HG03159 (cell line): ENCODE data around the gene NPEPPS.
A peak's percentile ranks its signal among the peaks of the same experiment; 100 is the strongest.

Experiments
- ATAC-seq: cut with Tn5 transposase; IDR thresholded peaks from one replicate; pipeline ENCODE4 v1.9.1; 2021; ENCODE audit warnings: mild to moderate bottlenecking, moderate library complexity; ENCODE audit not compliant: unreplicated experiment

The NPEPPS gene

GRCh38 chr17:47654991-47655390, 124.1 kb downstream of the NPEPPS start:
- no peak for ATAC-seq

DNA sequence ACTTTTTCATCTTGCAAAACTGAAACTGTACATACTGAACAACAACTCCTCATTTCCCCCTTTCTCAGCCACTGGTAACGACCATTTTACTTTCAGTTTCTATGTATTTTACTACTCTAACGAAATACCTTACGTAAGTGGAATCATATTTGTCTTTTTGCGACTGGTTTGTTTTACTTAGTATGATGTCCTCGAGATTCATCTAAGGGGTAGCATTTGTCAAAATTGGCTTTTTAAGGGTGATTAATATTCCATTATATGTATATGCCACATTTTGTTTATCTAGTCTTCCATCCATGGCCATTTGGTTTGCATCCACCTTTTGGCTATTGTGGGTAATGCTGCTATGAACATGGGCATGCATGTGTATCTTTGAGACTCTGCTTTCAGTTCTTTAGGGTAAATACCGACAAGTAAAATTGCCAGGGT, 129.2 kb downstream of the NPEPPS start:
- peak; percentile 60 for ATAC-seq

- ATAC-seq, result no peak
Observed at GRCh38 chr17:47663912-47664623, 133.2 kb downstream of the NPEPPS start.

DNA sequence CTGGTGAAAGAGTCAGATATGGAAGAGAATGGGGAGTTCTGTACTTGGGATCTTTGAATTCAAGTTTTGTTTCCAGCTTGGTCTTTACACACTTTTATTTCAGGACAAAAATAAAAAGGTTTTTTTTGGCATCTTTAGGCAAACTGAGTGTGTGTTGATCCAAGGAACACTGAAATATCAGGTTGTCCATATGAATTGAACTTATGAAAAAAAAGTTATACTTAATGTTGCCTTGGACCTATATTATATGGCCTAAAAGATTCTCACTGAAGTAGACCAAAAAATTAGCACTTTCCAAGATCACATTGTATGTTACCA, 133.7 kb downstream of the NPEPPS start:
- ATAC-seq, result no peak

DNA sequence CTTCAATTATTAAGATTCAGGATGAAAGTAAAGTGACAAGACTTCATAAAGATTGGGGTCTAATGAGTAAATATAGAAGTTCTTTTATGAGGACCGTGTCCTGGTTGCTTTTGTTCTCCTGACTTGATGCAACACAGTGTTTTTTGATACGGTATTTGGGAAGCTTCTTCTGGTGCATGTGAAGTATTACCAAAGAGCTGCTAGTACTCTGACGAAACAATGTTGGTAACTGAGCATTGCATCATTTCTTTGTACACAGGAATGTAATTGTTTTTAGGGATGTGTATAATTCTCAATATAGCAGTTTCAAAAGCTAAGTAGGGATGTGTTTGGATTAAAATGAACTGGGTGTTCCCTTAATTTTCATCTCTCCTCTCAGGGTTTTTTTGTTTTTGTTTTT, 134.7 kb downstream of the NPEPPS start:
- no peak for ATAC-seq

- no peak for ATAC-seq
Observed at GRCh38 chr17:47669081-47669480, 138.2 kb downstream of the NPEPPS start.

DNA sequence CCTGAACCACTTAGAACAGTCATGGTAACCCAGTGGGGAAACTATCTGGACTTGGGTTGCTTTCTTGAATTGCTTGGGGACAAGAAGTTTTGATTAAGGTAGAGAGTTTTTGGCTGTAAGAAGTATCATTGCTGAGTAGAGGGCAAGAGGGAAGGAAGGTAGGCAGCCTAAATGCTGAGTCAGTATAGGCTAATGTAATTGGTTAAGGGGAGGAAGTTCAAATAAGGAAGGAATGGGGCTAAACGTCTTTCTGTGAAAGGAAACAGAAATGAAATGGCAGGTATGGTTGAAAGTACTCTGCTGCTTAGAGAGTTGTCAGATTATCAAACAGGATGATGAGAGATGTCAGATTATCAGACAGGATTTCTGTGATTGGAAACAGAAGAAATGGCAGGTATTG, 139.2 kb downstream of the NPEPPS start:
- no peak for ATAC-seq
